HG03457 (cell line): ENCODE measurements around the gene HEXD.
"Not testable (repeated sequence)": the region's sequence is repeated elsewhere in the genome, so short reads cannot be mapped to it uniquely, and the experiment has no call there.

Experiments
- ATAC-seq: cut with Tn5 transposase; IDR thresholded peaks from one replicate; pipeline ENCODE4 v1.9.1; 2021; ENCODE audit warnings: moderate number of reproducible peaks; ENCODE audit not compliant: unreplicated experiment

Gene HEXD

GRCh38 chr17:82396601-82397435 lies 21.3 kb upstream of the HEXD start:
- no peak for ATAC-seq

- no peak for ATAC-seq
Observed at GRCh38 chr17:82397449-82398335, 20.5 kb upstream of the HEXD start.

- ATAC-seq, result no peak
Observed at GRCh38 chr17:82399041-82399441, 19.1 kb upstream of the HEXD start.

GRCh38 chr17:82399601-82400101 lies 18.5 kb upstream of the HEXD start:
- ATAC-seq, result no peak

GRCh38 chr17:82400206-82400605 lies 17.9 kb upstream of the HEXD start:
- ATAC-seq, result no peak

GRCh38 chr17:82400830-82401229 lies 17.3 kb upstream of the HEXD start:
- no peak for ATAC-seq

- ATAC-seq, result peak; percentile 49
Observed at GRCh38 chr17:82402865-82403264, 15.3 kb upstream of the HEXD start.

- no peak for ATAC-seq
Observed at GRCh38 chr17:82403662-82404660, 14.2 kb upstream of the HEXD start.

- no peak for ATAC-seq
Observed at GRCh38 chr17:82405051-82405450, 13.1 kb upstream of the HEXD start.

GRCh38 chr17:82406131-82406671 lies 11.9 kb upstream of the HEXD start:
- no peak for ATAC-seq

- no peak for ATAC-seq
Observed at GRCh38 chr17:82407255-82407654, 10.9 kb upstream of the HEXD start.

GRCh38 chr17:82408288-82408937 lies 9.7 kb upstream of the HEXD start:
- no peak for ATAC-seq

GRCh38 chr17:82408938-82409318 lies 9.2 kb upstream of the HEXD start:
- ATAC-seq, result no peak

- ATAC-seq, result no peak
Observed at GRCh38 chr17:82410014-82410716, 8.0 kb upstream of the HEXD start.

- ATAC-seq, result no peak
Observed at GRCh38 chr17:82411396-82412053, 6.6 kb upstream of the HEXD start.

- not testable (repeated sequence) for ATAC-seq
Observed at GRCh38 chr17:82412081-82412480, 6.1 kb upstream of the HEXD start.

GRCh38 chr17:82412535-82413520 lies 5.3 kb upstream of the HEXD start:
- no peak for ATAC-seq
